Renal pelvis (tissue), 12 donors: Measurements from ENCODE around the gene CDX2. TPM values are rescaled to one million over a fixed set of nuclear protein-coding genes. Genes with fewer than 3 reads are reported as not detected.
A peak's percentile ranks its signal among the peaks of the same experiment; 100 is the strongest.
"Not testable (repeated sequence)": the region's sequence is repeated elsewhere in the genome, so short reads cannot be mapped to it uniquely, and the experiment has no call there.

Experiments
- DNase-seq: peaks from one replicate; pipeline ENCODE4 v3.0.0-alpha.2; 2013
- long read RNA-seq, 16 experiments: transcript quantifications; one replicate each; lab custom pipeline, GENCODE V29; 2026
- polyA plus RNA-seq, 3 donors: library from polyadenylated mRNA; unstranded; fragments of 120-200 nt; gene quantifications; one replicate each; pipeline ENCODE4 v1.2.1, GENCODE V29; 2013; ENCODE audit not compliant: insufficient read length in 3 of 3

Gene CDX2, protein sequence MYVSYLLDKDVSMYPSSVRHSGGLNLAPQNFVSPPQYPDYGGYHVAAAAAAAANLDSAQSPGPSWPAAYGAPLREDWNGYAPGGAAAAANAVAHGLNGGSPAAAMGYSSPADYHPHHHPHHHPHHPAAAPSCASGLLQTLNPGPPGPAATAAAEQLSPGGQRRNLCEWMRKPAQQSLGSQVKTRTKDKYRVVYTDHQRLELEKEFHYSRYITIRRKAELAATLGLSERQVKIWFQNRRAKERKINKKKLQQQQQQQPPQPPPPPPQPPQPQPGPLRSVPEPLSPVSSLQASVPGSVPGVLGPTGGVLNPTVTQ
- polyA plus RNA-seq = not detected
- long read RNA-seq, donor 1 = 0 reads
- long read RNA-seq, donor 2 = 0 reads
- long read RNA-seq, donor 3 = 0 reads
- long read RNA-seq, donor 4 = 0 reads
- long read RNA-seq, donor 5 = 0 reads
- long read RNA-seq, donor 6 = 0 reads
- long read RNA-seq, donor 7 = 0 reads
- long read RNA-seq, donor 8 = 0 reads
- long read RNA-seq, donor 9 = 0 reads
- long read RNA-seq, donor 10 = 0 reads
- long read RNA-seq, donor 11 = 0 reads
- long read RNA-seq, donor 12, full-length matches to known transcripts = 1 of 1 reads
- long read RNA-seq, donor 12, partial matches to known transcripts = 0 of 1 reads
- long read RNA-seq, donor 12, other reads (novel, unspliced or antisense) = 0 of 1 reads
- long read RNA-seq, donor 13 = 0 reads
- long read RNA-seq, donor 14 = 0 reads
- long read RNA-seq, donor 15, full-length matches to known transcripts = 11 of 11 reads
- long read RNA-seq, donor 15, partial matches to known transcripts = 0 of 11 reads
- long read RNA-seq, donor 15, other reads (novel, unspliced or antisense) = 0 of 11 reads
- long read RNA-seq, donor 16 = 0 reads

DNA sequence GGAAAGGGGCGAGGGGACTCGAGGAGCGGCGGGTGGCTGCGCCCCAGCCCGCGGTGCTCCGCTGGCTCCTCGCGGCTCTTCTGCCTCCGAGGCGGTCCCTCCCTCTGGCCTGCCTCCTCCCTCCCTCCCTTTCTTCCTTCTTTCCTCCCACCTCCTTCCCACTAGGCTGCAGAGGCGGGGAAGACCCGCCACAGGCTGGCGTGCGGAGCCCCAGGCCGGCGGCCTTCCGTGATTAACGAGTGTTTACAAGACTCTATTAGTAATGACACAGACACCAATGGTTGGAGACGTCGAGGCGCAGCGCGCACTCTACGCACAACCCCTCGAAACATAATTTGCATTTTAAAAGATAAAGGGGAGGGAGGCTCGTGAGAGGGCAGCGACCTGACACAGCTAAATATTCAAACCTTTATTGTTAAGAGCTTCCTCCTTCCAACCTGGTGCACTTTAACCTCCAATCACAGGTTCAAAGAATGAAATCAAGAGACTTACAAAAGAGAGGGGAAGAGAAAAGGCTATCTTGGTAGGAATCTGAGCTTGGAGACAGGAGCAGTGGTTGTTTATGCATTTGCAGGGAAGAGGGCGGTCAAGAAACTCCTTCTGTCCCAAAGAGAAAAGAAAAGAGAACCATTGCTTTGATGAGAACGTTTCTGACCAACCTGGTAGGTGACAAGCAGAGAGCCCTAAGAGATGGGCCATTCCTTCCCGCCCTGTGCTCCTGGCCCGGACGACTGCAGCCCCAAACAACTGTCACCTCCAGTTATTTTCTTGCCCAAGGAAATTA, at the start of gene CDX2:
Gene CDX2 (minus strand): TSS at position 234 of the 784 bp plus-strand sequence. CDS start 309 bp downstream, outside the sequence.
- DNase-seq = no peak

DNA sequence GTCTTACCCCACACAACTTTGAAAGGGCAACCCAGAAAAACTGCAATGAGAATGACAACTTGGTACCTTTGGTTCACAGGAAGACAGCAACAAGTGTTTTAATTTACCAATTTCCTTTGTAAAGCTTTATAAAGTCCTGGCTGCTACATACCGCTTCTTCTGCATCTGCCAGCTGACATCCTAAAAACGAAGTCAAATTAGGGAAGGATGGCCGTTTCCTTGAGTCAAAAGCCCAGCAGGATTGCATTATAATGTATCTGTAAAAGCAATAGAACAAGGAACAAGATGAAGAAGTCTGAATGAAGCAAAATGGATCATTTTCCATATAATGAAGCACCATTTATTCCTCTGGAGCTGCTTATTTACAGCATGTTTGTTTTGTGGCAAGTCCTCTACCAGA, 45.2 kb upstream of the CDX2 start:
- DNase-seq = no peak

DNA sequence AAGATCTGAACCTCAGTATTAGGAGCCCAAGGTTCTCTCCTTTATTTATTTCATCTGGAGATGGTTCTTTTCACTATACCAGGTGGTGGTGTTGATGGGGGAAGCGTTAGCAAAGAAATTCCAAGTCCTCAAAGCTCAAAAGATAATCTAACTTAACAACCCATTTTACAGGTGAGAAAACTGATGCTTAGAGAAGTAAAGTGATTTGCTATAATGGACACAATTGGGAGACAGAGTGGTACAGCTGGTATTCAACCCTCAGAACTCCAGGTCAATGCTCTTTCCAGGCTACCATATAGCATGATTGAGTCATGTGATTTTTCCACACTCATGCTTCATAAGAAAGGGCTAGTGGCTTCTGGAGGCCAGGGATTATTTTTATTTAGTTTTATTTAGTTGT, 44.4 kb upstream of the CDX2 start:
- DNase-seq = no peak

DNA sequence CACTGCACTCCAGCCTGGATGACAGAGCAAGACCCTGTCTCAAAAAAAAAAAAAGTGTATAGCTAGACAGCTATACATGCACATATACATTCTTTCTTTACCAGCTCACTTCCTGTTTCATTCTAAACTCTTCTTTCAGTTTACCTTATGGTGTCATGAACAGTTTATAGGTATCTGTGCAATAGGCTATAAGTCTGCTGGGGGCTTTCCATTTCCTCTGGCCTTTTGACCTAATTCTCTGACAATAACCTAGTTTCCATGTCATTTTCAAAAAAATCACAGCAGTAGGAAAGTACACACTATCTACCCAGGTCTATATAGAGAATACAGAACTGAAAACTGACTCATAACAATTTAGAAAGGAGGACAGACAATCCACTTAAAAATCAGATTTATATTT, 43.8 kb upstream of the CDX2 start:
- no peak for DNase-seq

DNA sequence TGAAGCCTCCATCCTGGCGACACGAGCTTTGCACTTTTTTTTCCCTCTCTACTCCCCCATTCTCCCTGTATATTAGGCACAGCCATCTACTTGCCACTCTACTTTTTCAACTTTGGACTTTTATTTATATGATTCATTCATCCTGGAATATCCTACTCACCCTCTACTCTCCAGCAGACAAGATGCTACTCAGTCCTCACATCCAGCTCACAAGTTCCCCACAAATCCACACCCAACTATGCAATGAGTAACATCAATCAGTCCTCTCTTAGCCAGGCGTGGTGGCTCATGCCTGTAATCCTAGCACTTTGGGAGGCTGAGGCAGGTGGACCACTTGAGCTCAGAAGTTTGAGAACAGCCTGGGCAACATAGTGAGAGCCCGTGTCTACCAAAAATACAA, 43.3 kb upstream of the CDX2 start:
- no peak for DNase-seq

DNA sequence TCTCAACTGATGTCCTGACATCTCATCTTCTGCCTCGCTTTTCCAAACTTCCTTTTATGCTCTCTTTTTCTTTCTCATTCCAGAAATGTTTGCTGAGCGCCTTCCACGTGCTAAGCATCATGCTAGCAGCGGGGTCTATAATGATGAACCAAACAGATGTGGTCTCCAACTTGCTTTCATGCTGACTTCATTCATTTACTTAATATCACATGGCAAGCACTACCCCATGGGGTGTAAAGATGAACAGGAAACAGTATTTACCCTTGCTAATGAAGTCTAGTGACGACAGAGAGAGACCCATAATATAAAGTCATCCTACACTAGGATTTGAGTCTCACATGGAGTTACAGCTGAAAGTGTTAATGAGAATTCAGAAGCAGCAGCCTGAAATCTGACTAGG, 40.9 kb upstream of the CDX2 start:
- no peak for DNase-seq

DNA sequence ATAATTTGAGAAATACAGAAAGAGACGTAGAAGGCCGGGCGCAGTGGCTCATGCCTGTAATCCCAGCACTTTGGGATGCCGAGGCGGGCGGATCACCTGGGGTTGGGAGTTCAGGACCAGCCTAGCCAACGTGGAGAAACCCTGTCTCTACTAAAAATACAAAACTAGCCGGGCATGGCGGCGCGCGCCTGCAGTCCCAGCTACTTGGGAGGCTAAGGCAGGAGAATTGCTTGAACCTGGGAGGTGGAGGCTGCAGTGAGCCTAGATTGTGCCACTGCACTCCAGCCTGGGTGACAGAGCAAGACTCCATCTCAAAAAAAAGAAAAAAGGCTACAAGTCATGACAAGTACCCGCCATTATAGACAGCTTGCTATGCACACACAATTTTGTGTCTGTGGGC, 35.9 kb upstream of the CDX2 start:
- not testable (repeated sequence) for DNase-seq

DNA sequence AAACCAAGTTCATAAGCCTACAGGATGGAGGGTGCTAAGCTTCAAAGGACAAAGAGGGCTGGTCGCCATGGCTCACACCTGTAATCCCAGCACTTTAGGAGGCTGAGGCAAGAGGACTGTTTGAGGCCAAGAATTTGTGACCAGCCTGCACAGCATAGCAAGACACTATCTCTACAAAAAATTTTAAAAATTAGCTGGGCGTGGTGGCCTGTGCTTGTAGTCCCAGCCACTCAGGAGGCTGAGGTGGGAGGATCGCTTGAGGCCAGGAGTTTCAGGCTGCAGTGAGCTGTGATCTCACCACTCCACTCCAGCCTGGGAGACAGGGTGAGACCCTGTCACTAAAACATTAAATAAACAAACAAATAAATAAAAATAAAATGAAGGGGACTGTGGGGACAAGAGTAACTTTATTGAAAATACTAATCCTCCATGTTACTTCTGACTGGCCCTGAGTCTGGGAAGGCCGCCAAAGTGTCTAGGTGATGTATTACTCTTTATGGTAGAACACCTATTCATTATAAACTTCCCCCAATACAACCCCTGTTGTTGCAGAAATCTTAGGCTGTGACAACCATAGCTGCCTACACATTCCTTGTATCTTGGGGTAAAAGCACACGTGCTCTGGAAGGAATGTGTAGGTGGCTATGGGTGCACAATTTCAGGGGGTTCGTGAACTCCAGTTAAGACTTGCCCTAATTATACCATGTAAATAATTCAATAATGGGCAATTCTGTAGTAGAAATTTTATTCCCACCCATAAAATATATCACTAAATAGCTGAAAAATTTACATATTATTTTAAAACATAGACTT, 34.0 kb upstream of the CDX2 start:
- DNase-seq = no peak

DNA sequence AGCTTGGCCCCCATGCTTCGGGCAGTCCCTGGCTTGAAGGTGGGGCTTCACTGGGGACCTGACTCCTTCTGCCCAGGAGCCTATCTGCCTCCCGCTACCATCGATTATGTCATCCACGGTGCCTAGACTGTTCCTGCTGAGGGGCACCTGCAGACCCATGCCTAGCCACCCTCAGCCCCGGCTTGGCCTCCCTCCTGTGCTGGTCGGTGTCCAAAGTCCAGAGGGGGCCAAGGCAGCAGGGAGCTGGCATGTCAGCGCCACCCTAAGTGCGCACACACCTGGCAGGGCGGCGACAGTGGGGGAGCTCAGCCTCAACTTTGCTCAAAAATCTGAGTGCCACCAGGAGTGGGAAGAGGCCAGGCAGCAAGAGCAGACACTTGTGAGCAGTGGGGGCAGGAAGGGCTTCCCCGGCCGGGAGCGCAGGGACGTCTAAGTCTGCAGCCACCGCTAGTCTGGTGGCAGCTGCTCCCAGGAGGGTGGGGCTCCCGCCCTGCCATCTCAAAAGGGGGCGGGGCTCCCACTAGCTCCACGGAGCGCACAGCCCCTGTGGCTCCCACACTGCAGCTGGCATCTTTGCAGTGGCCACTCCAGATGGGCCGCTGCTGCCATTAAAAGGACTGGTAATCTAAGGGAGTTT, 32.8 kb upstream of the CDX2 start:
- DNase-seq = no peak

DNA sequence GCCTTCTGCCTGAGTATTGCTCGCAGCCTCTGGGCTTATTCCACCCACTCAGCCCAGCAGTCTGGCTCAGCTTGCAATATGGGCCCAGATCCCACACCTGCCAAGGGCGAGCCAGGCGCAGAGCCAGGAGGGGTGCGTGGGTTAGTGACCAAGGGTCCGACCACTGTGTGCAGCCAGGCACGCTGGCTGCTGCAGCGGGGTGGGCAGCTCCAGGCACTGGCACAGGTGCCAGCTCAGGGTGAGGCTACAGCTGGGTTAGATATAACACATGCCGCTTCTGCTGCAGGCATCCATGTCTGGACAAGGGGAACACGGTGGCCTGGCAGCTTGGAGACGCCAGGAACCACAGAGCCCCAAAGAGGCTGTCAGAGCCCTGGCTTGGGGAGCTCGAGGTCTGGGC, 31.9 kb upstream of the CDX2 start:
- DNase-seq = no peak

DNA sequence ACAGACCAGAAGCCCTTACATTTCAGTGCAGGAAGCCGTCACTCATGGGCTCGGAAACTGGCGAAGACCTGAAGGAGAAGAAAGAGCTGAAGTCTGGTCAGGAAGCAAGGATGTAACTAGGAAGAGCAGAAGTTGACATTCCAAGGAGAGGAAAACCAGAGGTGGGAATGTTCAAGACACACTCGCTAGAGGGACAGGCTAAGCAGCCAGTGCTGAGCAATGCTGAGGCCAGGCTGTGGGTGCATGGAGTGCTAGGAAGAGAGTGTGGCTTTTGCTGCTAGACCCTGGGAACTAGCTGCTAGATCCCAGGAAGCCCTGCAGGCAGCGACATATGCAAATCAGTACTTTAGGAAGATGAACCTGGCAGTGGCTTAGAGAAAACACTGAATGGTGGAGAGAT, 31.5 kb upstream of the CDX2 start:
- DNase-seq = no peak

DNA sequence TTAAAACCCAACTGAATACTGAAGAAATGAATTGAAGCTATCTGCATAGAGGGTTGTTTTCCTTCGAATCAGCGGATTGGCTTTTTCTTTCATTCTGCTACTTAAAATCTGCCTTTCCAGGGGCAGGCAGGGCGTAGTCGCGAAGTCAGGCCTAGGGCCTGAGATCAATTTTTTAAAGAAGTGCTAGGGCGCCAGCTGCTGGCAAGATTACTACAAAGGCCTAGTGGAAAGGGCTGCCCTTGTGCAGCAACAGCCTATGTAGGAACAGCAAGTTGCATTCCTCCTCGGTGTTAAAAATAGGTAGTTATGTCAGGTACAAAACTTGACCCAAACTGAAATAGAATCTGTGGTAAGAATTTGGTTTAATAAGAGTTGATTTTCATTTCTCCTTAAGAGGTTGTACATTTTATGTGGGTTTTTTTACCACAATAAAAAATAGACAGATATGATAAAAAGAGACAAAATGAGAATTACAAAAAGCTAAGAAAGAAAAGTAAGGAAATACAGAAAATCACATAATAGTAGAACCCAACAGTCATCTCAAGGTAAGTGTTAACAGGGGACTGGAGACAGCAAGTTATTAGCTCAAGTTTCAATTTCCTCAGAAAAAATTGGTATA, 28.9 kb upstream of the CDX2 start:
- DNase-seq = peak; percentile 35

DNA sequence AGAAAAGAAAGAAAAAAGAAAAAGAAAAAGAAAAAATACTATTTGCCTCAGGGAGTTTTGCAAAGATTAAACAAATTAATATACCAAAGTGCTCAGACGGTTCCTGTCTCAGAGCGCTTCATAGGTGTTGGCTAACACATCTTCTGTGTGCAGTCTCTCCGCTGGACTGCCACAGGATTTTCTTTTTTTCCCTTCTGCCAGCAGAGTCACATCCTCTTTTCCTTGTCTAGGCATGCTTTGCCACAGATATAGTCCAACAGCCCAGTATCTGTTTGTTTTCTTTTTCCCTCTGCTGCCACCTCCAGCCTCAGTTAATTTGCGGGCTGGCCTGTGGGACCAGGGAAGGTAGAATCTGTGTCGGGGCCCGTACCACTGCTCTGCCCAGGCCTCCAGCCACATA, 22.8 kb upstream of the CDX2 start:
- DNase-seq = no peak

DNA sequence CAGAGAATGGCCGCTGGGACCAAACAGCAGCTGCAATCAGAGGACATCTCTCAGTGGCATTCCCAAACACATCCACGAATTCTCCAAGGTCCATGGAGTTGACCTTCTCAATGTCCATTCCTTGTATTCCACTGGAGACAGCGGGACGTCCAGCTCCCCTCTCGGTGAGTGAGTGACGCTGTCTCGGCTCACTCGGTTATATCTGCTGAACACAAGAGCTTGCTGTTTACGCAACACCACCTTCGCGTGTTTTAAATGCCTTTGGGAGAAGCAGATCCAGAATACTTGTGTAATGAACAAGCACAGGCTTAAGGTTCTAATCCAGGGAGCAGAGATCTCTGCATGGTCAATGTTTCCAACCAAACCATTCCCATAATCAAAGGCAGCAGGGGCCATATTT, 19.4 kb upstream of the CDX2 start, which contains the start of gene URAD:
Gene URAD (minus strand): TSS at position 174 of the 400 bp plus-strand sequence. CDS start 56 bp downstream, at position 118.
- DNase-seq = no peak

DNA sequence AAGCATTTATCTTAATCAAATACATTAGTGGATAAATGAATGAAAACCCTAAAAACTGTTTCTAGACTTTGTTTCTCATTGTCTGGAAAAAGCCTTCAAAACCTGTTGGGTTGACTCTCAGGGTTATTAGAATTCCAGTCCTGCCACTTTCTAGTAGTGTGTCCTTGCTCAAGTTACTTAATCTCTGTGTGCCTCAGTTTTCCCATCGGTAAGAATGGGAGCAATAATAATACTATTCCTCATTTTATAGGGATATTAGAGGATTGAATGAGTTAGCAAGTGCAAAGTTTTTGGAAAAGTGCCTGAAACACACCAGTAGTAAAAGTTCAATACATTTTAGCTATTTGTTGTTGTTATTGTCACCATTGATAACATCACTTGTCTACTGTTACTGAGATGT, 16.5 kb upstream of the CDX2 start:
- DNase-seq = no peak

DNA sequence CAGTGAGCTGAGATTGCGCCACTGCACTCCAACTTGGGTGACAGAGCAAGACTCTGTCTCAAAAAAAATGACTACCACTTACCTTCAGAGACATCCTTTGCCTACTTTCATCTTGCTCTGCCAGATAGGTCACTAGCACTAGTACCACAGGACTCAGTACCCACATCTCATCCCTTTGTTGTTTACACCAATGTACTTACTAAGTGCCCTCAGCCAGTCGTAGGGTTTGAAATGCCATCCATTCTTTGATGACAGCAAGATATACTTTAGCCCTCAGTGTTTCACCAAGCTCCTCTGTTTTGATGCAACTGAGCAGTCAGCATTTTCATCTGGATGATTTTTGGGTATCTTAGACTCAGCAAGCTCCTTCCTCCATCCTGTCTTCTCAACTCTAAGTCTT, 13.2 kb upstream of the CDX2 start:
- no peak for DNase-seq

DNA sequence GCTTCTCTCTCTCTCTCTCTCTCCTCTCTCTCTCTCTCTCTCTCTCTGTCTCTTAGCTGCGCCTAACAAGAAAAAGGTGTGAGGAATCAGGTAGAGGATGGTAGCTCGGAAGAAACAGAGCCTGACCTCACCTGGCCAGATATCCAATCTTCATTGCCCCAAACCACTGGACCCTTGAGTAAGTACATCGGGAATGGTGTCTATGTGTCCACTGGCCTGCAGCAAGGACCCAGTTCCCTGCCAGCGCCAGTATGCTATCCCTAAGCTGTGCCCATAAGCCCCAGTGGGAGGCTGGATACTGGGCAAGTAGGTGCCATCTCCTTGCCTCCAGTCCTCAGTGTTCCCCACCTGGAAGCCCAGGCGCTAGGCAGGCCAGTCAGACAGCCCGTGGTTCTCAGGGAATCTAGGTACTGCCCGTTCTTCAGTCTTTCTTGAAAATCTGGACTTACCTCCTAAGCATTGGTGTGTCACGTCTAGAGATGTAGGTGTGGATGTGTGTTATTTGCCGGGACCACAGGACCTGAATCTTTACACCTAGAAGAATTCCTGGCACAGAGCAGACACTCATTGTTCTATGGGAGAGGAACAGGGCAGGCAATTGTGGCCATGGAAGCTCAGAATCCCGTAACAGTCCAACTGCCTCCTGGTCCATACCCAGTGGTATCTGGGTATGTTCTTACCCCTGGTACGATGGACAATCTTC, 12.0 kb upstream of the CDX2 start:
- no peak for DNase-seq

DNA sequence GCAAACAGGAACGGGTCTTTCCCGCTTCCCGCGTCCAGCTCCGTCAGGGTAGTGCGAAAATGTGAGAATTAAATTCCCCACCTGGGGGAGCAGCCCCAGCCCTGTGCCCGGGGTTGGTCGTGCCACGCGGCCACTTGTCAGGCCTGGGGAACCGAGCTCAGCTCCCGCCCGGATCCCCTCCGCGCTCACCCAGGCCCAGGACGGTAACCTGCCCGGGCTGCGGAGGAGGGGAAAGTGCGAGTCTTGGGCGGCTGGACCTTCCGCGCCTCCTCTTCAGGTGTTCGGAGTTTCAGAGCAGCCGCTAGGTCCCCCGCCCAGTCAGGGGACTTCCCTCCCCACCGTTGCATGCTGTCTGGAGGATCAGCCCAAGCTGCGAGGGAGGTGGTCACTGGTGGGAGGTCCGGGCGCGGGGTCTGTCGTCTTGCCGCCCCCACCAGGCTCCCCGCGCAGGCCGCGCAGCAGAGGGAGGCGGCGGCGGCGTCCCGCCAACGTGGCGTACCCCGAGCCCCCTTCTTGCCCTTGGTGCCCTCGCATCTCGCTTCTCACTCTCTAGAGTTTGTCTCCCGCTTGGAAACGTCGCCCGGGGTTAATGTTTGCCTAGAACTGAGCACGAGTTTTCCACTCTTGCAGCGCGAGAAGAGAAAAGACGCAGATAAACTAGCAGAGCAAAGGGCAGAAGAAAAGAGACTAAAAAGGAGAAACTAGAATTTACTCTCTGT, 11.3 kb upstream of the CDX2 start:
- DNase-seq = no peak

DNA sequence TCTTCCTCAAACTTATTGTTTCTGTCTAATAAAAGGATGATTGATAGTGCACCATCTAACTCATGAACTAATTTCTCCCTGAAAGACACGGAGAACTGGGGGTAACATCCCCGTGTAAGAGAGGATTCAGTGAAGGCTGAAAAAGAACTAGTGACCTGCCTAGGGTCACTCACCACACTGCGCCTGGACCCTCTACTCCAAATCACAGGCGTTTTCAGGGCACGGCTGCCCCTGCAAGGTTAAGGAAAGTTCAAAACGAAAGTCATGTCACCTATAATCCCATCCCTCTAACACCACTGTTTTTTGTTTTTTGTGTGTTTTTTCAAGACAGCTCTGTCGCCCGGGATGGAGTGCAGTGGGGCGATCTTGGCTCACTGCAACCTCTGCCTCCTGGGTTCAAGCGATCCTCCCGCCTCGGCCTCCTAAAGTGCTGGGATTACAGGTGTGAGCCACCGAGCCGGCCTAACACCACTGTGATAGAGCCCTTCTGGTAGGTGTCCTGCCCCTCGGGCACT, 10.7 kb upstream of the CDX2 start:
- no peak for DNase-seq
